Measurements from ENCODE around the gene ABCA7. TPM values are rescaled to one million over a fixed set of nuclear protein-coding genes. Genes with fewer than 3 reads are reported as not detected.
A peak's percentile ranks its signal among the peaks of the same experiment; 100 is the strongest.

The ABCA7 gene
- total and polyA plus RNA-seq, 2 of the 13 experiments (the other 11 are each of a cell fraction or from before 2014, with no cell fraction given), result 4.4 to 32.4 TPM

DNA sequence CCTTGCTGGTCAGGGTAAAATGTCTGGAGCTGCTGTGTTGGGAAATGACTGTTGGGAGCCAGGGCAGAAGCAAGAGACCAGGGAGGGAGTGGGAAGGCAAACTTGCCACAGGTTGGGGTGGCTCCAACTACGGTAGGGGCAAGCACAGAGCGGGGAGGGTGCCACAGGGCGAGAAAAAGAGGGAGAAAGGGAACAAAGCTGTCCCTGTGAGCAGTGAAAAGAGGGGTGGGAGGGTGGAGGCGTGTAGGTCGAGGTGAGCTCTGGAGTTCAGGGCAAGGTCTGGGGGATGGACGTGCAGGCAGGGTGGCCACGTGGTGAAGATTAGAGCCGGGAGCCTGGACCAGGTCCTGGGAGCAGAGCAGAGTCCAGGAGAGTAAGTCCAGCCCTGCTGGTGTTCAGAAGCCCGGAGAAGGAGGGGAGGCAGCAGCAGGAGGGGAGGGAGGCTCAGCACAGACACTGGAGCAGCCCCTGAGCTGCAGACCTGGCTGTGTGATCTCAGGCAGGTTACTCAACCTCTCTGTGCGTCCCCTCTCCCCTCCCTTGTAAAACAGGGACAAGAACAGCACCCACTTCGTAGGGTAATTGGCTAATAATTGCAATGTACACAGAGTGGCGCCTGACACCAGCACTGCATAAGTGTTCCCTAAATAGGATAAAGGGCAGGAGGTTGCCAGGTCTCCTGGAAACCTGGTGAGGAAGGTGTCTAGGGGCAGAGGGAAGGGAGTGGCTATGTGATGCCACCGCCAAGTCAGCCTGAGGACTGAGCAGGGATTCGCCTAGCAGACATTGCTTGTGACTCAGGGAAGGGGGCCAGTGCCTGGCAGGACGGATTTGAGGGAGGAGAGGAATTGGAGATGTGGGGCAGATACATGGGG lies 58.5 kb downstream of the ABCA7 start (continued):
- peak; percentile 37 to 63; a peak in 2 of 4 replicates for TF ChIP-seq NR2F1 (CRISPR knock-in tag; IDR thresholded peaks at IDR 0.05)
- TF ChIP-seq, protein P1, sequence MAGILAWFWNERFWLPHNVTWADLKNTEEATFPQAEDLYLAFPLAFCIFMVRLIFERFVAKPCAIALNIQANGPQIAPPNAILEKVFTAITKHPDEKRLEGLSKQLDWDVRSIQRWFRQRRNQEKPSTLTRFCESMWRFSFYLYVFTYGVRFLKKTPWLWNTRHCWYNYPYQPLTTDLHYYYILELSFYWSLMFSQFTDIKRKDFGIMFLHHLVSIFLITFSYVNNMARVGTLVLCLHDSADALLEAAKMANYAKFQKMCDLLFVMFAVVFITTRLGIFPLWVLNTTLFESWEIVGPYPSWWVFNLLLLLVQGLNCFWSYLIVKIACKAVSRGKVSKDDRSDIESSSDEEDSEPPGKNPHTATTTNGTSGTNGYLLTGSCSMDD (CRISPR knock-in tag; IDR thresholded peaks at IDR 0.05), result no peak
- no peak for TF ChIP-seq IKZF4 (CRISPR knock-in tag; IDR thresholded peaks at IDR 0.05; ENCODE audit: borderline replicate concordance, low read depth, not compliant biosample characterization)
- TF ChIP-seq STAG1 (CRISPR knock-in tag; IDR thresholded peaks at IDR 0.05), result no peak
- peak; percentile 38; the same call in 1 of the 2 replicates for TF ChIP-seq FIP1L1 (IDR thresholded peaks at IDR 0.05; ENCODE audit: borderline replicate concordance, insufficient read depth, low read depth, low read length)
- TF ChIP-seq HOXD1 (CRISPR knock-in tag; IDR thresholded peaks at IDR 0.05), result no peak
- peak; percentile 20; the same call in 1 of the 2 replicates for TF ChIP-seq ZFX (CRISPR knock-in tag; IDR thresholded peaks at IDR 0.05; ENCODE audit: low read depth)
- TF ChIP-seq, protein P2, sequence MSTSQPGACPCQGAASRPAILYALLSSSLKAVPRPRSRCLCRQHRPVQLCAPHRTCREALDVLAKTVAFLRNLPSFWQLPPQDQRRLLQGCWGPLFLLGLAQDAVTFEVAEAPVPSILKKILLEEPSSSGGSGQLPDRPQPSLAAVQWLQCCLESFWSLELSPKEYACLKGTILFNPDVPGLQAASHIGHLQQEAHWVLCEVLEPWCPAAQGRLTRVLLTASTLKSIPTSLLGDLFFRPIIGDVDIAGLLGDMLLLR (CRISPR knock-in tag; IDR thresholded peaks at IDR 0.05), result no peak; the same call in 1 of the 2 replicates
- no peak; the same call in 1 of the 2 replicates for TF ChIP-seq DMAP1 (CRISPR knock-in tag; IDR thresholded peaks at IDR 0.05)
- peak; percentile 29; the same call in 1 of the 2 replicates for TF ChIP-seq FOXO1 (CRISPR knock-in tag; IDR thresholded peaks at IDR 0.05)
- peak; percentile 20 for TF ChIP-seq ZNF883 (CRISPR knock-in tag; IDR thresholded peaks at IDR 0.05; ENCODE audit: not compliant biosample characterization)
- TF ChIP-seq, protein P3, sequence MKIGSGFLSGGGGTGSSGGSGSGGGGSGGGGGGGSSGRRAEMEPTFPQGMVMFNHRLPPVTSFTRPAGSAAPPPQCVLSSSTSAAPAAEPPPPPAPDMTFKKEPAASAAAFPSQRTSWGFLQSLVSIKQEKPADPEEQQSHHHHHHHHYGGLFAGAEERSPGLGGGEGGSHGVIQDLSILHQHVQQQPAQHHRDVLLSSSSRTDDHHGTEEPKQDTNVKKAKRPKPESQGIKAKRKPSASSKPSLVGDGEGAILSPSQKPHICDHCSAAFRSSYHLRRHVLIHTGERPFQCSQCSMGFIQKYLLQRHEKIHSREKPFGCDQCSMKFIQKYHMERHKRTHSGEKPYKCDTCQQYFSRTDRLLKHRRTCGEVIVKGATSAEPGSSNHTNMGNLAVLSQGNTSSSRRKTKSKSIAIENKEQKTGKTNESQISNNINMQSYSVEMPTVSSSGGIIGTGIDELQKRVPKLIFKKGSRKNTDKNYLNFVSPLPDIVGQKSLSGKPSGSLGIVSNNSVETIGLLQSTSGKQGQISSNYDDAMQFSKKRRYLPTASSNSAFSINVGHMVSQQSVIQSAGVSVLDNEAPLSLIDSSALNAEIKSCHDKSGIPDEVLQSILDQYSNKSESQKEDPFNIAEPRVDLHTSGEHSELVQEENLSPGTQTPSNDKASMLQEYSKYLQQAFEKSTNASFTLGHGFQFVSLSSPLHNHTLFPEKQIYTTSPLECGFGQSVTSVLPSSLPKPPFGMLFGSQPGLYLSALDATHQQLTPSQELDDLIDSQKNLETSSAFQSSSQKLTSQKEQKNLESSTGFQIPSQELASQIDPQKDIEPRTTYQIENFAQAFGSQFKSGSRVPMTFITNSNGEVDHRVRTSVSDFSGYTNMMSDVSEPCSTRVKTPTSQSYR (CRISPR knock-in tag; IDR thresholded peaks at IDR 0.05; ENCODE audit: borderline replicate concordance), result no peak
- TF ChIP-seq, protein P4, sequence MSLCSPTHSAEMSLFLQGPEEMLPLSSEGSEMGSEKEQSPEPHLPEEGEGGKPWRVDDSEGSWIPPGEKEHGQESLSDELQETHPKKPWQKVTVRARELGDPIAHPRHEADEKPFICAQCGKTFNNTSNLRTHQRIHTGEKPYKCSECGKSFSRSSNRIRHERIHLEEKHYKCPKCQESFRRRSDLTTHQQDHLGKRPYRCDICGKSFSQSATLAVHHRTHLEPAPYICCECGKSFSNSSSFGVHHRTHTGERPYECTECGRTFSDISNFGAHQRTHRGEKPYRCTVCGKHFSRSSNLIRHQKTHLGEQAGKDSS (CRISPR knock-in tag; IDR thresholded peaks at IDR 0.05; ENCODE audit: borderline replicate concordance, low read depth), result peak; percentile 82
- TF ChIP-seq ZNF510 (CRISPR knock-in tag; IDR thresholded peaks at IDR 0.05; ENCODE audit: low read depth), result 0 out of 2 replicates have a peak, but pooled peaks have one; percentile 25
- peak; percentile 44; the same call in 1 of the 2 replicates for TF ChIP-seq TCF7 (IDR thresholded peaks at IDR 0.05; ENCODE audit: low read depth)
- TF ChIP-seq SOX5 (CRISPR knock-in tag; IDR thresholded peaks at IDR 0.05; ENCODE audit: borderline replicate concordance), result no peak

All from HepG2 (cell line).